Endodermal cell (in vitro differentiated cells): ENCODE data around the gene CFAP221. TPM values are rescaled to one million over a fixed set of nuclear protein-coding genes. Genes with fewer than 3 reads are reported as not detected.

Experiments used
- DNase-seq: peaks from one replicate; pipeline ENCODE4 v3.0.0-alpha.2; 2017
- H3K27ac ChIP-seq: 2 replicates; pipeline ENCODE4 v1.5.1; 2013; ENCODE audit warnings: mild to moderate bottlenecking, low read depth, low read length, moderate library complexity
- H3K27me3 ChIP-seq: 2 replicates; pipeline ENCODE4 v1.6.1; 2013; ENCODE audit warnings: mild to moderate bottlenecking, low read length, moderate library complexity; ENCODE audit not compliant: insufficient read depth, control insufficient read depth, poor library complexity, severe bottlenecking
- H3K36me3 ChIP-seq: 2 replicates; pipeline ENCODE4 v1.7.0; 2013; ENCODE audit warnings: mild to moderate bottlenecking, low read length, moderate library complexity; ENCODE audit not compliant: control insufficient read depth, insufficient read depth
- H3K4me1 ChIP-seq: one replicate; pipeline ENCODE4 v1.7.0; 2013; ENCODE audit warnings: low read length; ENCODE audit not compliant: control insufficient read depth, insufficient read depth
- H3K4me3 ChIP-seq: 2 replicates; pipeline ENCODE4 v1.5.1; 2013; ENCODE audit warnings: mild to moderate bottlenecking, low read length, moderate library complexity
- H3K9ac ChIP-seq: 2 replicates; pipeline ENCODE4 v1.6.1; 2013; ENCODE audit warnings: mild to moderate bottlenecking, low read length, moderate library complexity; ENCODE audit not compliant: poor library complexity, severe bottlenecking; ENCODE audit errors: extremely low read depth
- H3K9me3 ChIP-seq: 2 replicates; pipeline ENCODE4 v1.6.1; 2013; ENCODE audit warnings: mild to moderate bottlenecking, low read length, moderate library complexity; ENCODE audit not compliant: control insufficient read depth
- H3K27ac Mint-ChIP-seq: 2 replicates; pipeline ENCODE4 v1.8.0; 2020; ENCODE audit warnings: mixed read lengths
- H3K27me3 Mint-ChIP-seq: 2 replicates; pipeline ENCODE4 v1.8.0; 2021; ENCODE audit warnings: mild to moderate bottlenecking, mixed read lengths; ENCODE audit not compliant: insufficient read depth
- H3K36me3 Mint-ChIP-seq: 2 replicates; pipeline ENCODE4 v1.8.0; 2020; ENCODE audit warnings: low read depth, mixed read lengths
- H3K4me1 Mint-ChIP-seq: 2 replicates; pipeline ENCODE4 v1.8.0; 2020; ENCODE audit warnings: mixed read lengths
- H3K4me3 Mint-ChIP-seq: 2 replicates; pipeline ENCODE4 v1.8.0; 2020; ENCODE audit warnings: mild to moderate bottlenecking, moderate library complexity, mixed read lengths
- H3K9me3 Mint-ChIP-seq: 2 replicates; pipeline ENCODE4 v1.8.0; 2020; ENCODE audit warnings: mild to moderate bottlenecking, mixed read lengths
- CTCF ChIP-seq: fragments of 200-600 bp; sonication (generic); conservative IDR thresholded peaks from 2 replicates; pipeline ENCODE4 v1.5.0; 2021; ENCODE audit warnings: antibody characterized with exemption, mild to moderate bottlenecking
- WGBS, 2 experiments: methylation state at CpG; one replicate each; pipeline versions ENCODE4 v1.1.5 to v1.1.7; 2013; ENCODE audit warnings: missing lambda C conversion rate in 2 of 2, mixed read lengths in 1 of 2; ENCODE audit not compliant: insufficient coverage in 1 of 2, insufficient read length in 1 of 2; 5-methylcytosine and 5-hydroxymethylcytosine counted together
- total RNA-seq, 2 donors: library from RNA; stranded (reverse); fragmentation: NEBNext Ultra II Directional in 1 of 2; extraction: Animal tissue kit (Norgen Biotek cat#: 25700) in 1 of 2; gene quantifications; 2 replicates in 1 of 2; 3 replicates in 1 of 2; pipeline ENCODE4 v1.2.1, GENCODE V29; 2021

The CFAP221 gene
- total RNA-seq, 2 donors from 2014 or later = 10.0 to 18.0 TPM

- Mint-ChIP-seq H3K4me1 (peaks cover 39% of the 10 kb centered on the region), H3K4me3 (peak overlapping the region; percentile 85), H3K9me3 (no peaks in the 10 kb centered on the region), H3K36me3 (peaks cover 9% of the 10 kb centered on the region), H3K27me3 (no peaks in the 10 kb centered on the region), H3K27ac (peak overlapping the region; percentile 36)
- Histone ChIP-seq H3K36me3 (peaks cover 17% of the 10 kb centered on the region), H3K27ac (no peak overlapping the region), H3K4me1 (no peaks in the 10 kb centered on the region), H3K9me3 (no peaks in the 10 kb centered on the region), H3K9ac (peak overlapping the region; percentile 65), H3K27me3 (no peaks in the 10 kb centered on the region), H3K4me3 (peak overlapping the region; percentile 93)
- TF ChIP-seq CTCF = no peak
- peak; percentile 50 for DNase-seq
- WGBS, 2 experiments = 50 to 78% methylated on average over 2 of the region's 2 CpGs
Observed at GRCh38 chr2:119679846-119680245, 135.6 kb downstream of the CFAP221 start.

GRCh38 chr2:119680457-119681202 is 136.4 kb downstream of the CFAP221 start:
- Histone ChIP-seq H3K4me3 (peak overlapping the region; percentile 93), H3K36me3 (peaks cover 17% of the 10 kb centered on the region), H3K9ac (no peak overlapping the region), H3K27ac (no peak overlapping the region), H3K4me1 (no peaks in the 10 kb centered on the region), H3K27me3 (no peaks in the 10 kb centered on the region), H3K9me3 (no peaks in the 10 kb centered on the region)
- peak overlapping the region; percentile 85 for H3K4me3 Mint-ChIP-seq
- TF ChIP-seq CTCF = no peak
- H3K27ac Mint-ChIP-seq = no peak overlapping the region
- no peaks in the 10 kb centered on the region for H3K27me3 Mint-ChIP-seq
- 94 to 98% methylated on average over 13 of the region's 13 CpGs for WGBS, 2 experiments
- H3K36me3 Mint-ChIP-seq = peaks cover 9% of the 10 kb centered on the region
- H3K9me3 Mint-ChIP-seq = no peaks in the 10 kb centered on the region
- H3K4me1 Mint-ChIP-seq = peaks cover 39% of the 10 kb centered on the region
- DNase-seq = peak; percentile 33

- Histone ChIP-seq H3K9me3 (no peaks in the 10 kb centered on the region), H3K4me3 (no peak overlapping the region), H3K27me3 (no peaks in the 10 kb centered on the region), H3K4me1 (no peaks in the 10 kb centered on the region), H3K9ac (no peak overlapping the region), H3K36me3 (peaks cover 17% of the 10 kb centered on the region), H3K27ac (no peak overlapping the region)
- peak overlapping the region; percentile 85 for H3K4me3 Mint-ChIP-seq
- DNase-seq = peak; percentile 35
- H3K27me3 Mint-ChIP-seq = no peaks in the 10 kb centered on the region
- no peak overlapping the region for H3K27ac Mint-ChIP-seq
- peaks cover 39% of the 10 kb centered on the region for H3K4me1 Mint-ChIP-seq
- no peak for TF ChIP-seq CTCF
- no peaks in the 10 kb centered on the region for H3K9me3 Mint-ChIP-seq
- 92 to 99% methylated on average over 17 to 25 of the region's 25 CpGs for WGBS, 2 experiments
- H3K36me3 Mint-ChIP-seq = peaks cover 13% of the 10 kb centered on the region
Observed at GRCh38 chr2:119681203-119681867, 137.1 kb downstream of the CFAP221 start.
